K562 (cell line): ENCODE measurements around the gene METAP1D. TPM values are rescaled to one million over a fixed set of nuclear protein-coding genes. Genes with fewer than 3 reads are reported as not detected.

Experiments
- ATAC-seq: fragments of 200-7000 bp; cut with Tn5 transposase; 3 replicates; pipeline ENCODE4 v1.9.1; 2020; ENCODE audit warnings: moderate library complexity
- BruUV-seq: library from RNA; stranded (reverse); fragments of 400-500 nt; replicated peaks from 2 replicates; lab custom pipeline; 2021; lab: Mats Ljungman, UMichigan
- CTCF ChIA-PET: fragments of 300-600 bp; formaldehyde crosslinking; extraction: SDS; loops from one replicate; lab custom pipeline; 2021; ENCODE audit warnings: low intra/inter-chr PET ratio; lab: Yijun Ruan, JAX
- POLR2A ChIA-PET: fragments of 300-600, 350-650 bp; sonication (Branson Sonifier 250); formaldehyde crosslinking; extraction: SDS; loops from one replicate; lab custom pipeline; 2021; ENCODE audit warnings: antibody characterized with exemption, inconsistent platforms; lab: Yijun Ruan, JAX
- DNase-seq, 4 experiments: peaks; one replicate each; pipeline versions ENCODE4 v3.0.0 to v3.0.0-alpha.2; 2011 to 2018; ENCODE audit warnings: low spot score in 3 of 4, mixed read lengths in 3 of 4; ENCODE audit errors: extremely low read depth in 1 of 4
- FAIRE-seq: peaks from 2 replicates; lab custom pipeline; 2011; peaks lifted over from hg19 to GRCh38; lab: Jason Lieb, UNC
- H2AFZ ChIP-seq: 2 replicates; pipeline ENCODE4 v1.6.0; 2011; ENCODE audit warnings: low read depth, low read length, control low read depth, inconsistent platforms
- H3K27ac ChIP-seq: fragments of 200-600 bp; 3 replicates; pipeline ENCODE4 v1.8.0; 2011; ENCODE audit warnings: low read depth, mild to moderate bottlenecking, control low read depth, inconsistent platforms, low read length, moderate library complexity, mixed read lengths; ENCODE audit errors: extremely low read depth
- H3K27me3 ChIP-seq, 2 experiments: fragments of 300-600 bp in 1 of 2; 2 replicates in 1 of 2; 3 replicates in 1 of 2; pipeline versions ENCODE4 v1.6.0 to v1.8.0; 2011; ENCODE audit warnings: inconsistent platforms in 2 of 2, low read length in 2 of 2, mild to moderate bottlenecking in 1 of 2, mixed read lengths in 1 of 2, moderate library complexity in 1 of 2; ENCODE audit not compliant: control insufficient read depth in 2 of 2, insufficient read depth in 2 of 2
- H3K36me3 ChIP-seq: fragments of 300-600 bp; 3 replicates; pipeline ENCODE4 v1.8.0; 2011; ENCODE audit warnings: mild to moderate bottlenecking, low read length, inconsistent platforms; ENCODE audit not compliant: control insufficient read depth, insufficient read depth
- H3K4me1 ChIP-seq, 2 experiments: fragments of 200-600 bp in 1 of 2; replicated peaks in 1 of 2; 2 replicates in 1 of 2; 3 replicates in 1 of 2; pipeline versions ENCODE4 v1.5.1 to v1.8.0; 2011; ENCODE audit warnings: inconsistent platforms in 2 of 2, low read length in 2 of 2, mild to moderate bottlenecking in 1 of 2, mixed read lengths in 1 of 2, moderate library complexity in 1 of 2; ENCODE audit not compliant: control insufficient read depth in 2 of 2, insufficient read depth in 2 of 2
- H3K4me2 ChIP-seq: 2 replicates; pipeline ENCODE4 v1.6.1; 2011; ENCODE audit warnings: low read length, control low read depth, inconsistent platforms, mixed read lengths; ENCODE audit not compliant: insufficient read depth
- H3K4me3 ChIP-seq: fragments of 200-600 bp; sonication (generic), shearing (Covaris generic); 2 replicates; pipeline ENCODE4 v1.5.1; 2016; ENCODE audit warnings: control low read depth, inconsistent platforms
- H3K79me2 ChIP-seq: fragments of 200-600 bp; 3 replicates; pipeline ENCODE4 v1.8.0; 2011; ENCODE audit warnings: low read length, inconsistent platforms; ENCODE audit not compliant: control insufficient read depth, insufficient read depth
- H3K9ac ChIP-seq, 2 experiments: 2 replicates each; pipeline versions ENCODE4 v1.6.0 to v1.6.1; 2011; ENCODE audit warnings: low read depth in 2 of 2, low read length in 2 of 2, control low read depth in 1 of 2, inconsistent platforms in 1 of 2, mild to moderate bottlenecking in 1 of 2, mixed read lengths in 1 of 2; ENCODE audit not compliant: insufficient read depth in 1 of 2
- H3K9me1 ChIP-seq: one replicate; pipeline ENCODE4 v1.6.0; 2011; ENCODE audit warnings: inconsistent platforms, mild to moderate bottlenecking, low read length, moderate library complexity; ENCODE audit not compliant: control insufficient read depth, insufficient read depth
- H3K9me3 ChIP-seq: replicated peaks from 2 replicates; pipeline ENCODE4 v1.5.1; 2011; ENCODE audit warnings: low read depth, low read length, inconsistent platforms; ENCODE audit not compliant: control insufficient read depth, insufficient read depth
- H4K20me1 ChIP-seq: replicated peaks from 2 replicates; pipeline ENCODE4 v1.6.1; 2011; ENCODE audit warnings: low read length, inconsistent platforms, mixed read lengths; ENCODE audit not compliant: control insufficient read depth, insufficient read depth
- CHD4 ChIP-seq: fragments of 200-600 bp; sonication (generic); IDR thresholded peaks from 3 replicates; pipeline ENCODE4 v1.6.1; 2012; ENCODE audit warnings: low read depth, mild to moderate bottlenecking, mixed read lengths, low read length, inconsistent platforms; ENCODE audit not compliant: insufficient read depth, insufficient replicate concordance, poor library complexity, severe bottlenecking
- CREBBP ChIP-seq: IDR thresholded peaks from one replicate; pipeline ENCODE4 v1.6.1; 2012; ENCODE audit warnings: low read depth, mild to moderate bottlenecking, control low read depth, inconsistent platforms, low read length
- NCOA2 ChIP-seq, 2 experiments: fragments of 450-650 bp; IDR thresholded peaks; 2 replicates each; pipeline ENCODE4 v1.6.1; 2018; ENCODE audit warnings: mild to moderate bottlenecking in 2 of 2, moderate library complexity in 1 of 2; ENCODE audit not compliant: partially characterized antibody in 2 of 2
- ZNF551 ChIP-seq: fragments of 250-450 bp; sonication (Bioruptor Pico); IDR thresholded peaks from 2 replicates; pipeline ENCODE4 v1.5.0; 2021; ENCODE audit warnings: mild to moderate bottlenecking, moderate library complexity
- WGBS: fragments of 100-300 bp; shearing (Covaris generic); methylation state at CpG from one replicate; pipeline ENCODE4 v1.1.6; 2016; ENCODE audit warnings: low coverage, mixed read lengths; ENCODE audit not compliant: insufficient coverage; ENCODE audit errors: missing lambda C conversion rate; 5-methylcytosine and 5-hydroxymethylcytosine counted together
- in situ Hi-C: fragments of 300-500 bp; cut with MboI; formaldehyde crosslinking; loops from 4 replicates; pipeline ENCODE4 v1.15.0; 2018; ENCODE audit warnings: inconsistent platforms, mixed read lengths
- intact Hi-C: fragments of 100-400 bp; cut with micrococcal nuclease; formaldehyde crosslinking; loops from 2 replicates; pipeline ENCODE4 v1.14.2; 2022
- polyA plus RNA-seq, 8 experiments: library from polyadenylated mRNA; depleted of rRNA in 4 of 8; stranded (reverse) in 5 of 8; unstranded in 3 of 8; fragments of >200 nt; fragmentation: Nextera tagmentation in 2 of 8; fragmentation: Illumina TruSeq in 1 of 8; extraction: Ambion mirVana in 2 of 8; extraction: Trizol in 1 of 8; gene quantifications; 2 replicates each; pipeline versions ENCODE4 v1.2.1 to v1.2.3, GENCODE V29; 2011 to 2014; ENCODE audit warnings: inconsistent platforms in 1 of 8, missing spikeins in 1 of 8
- total RNA-seq, 7 experiments: library from RNA; depleted of rRNA in 6 of 7; stranded (reverse); fragments of >200 nt in 6 of 7; fragmentation: Illumina TruSeq in 2 of 7; extraction: Trizol in 2 of 7; gene quantifications; 2 replicates each; pipeline versions ENCODE4 v1.2.1 to v1.2.3, GENCODE V29; 2011 to 2021; ENCODE audit warnings: low replicate concordance in 1 of 7
- TF ChIP-seq, protein P1 (sequence below): fragments of 250-450 bp; sonication (Bioruptor Pico); IDR thresholded peaks from 2 replicates; pipeline ENCODE4 v1.5.1; 2021; ENCODE audit warnings: mild to moderate bottlenecking
- TF ChIP-seq, protein P2 (sequence below), 2 experiments: fragments of 450-650 bp; IDR thresholded peaks; 2 replicates each; pipeline ENCODE4 v1.6.1; 2016; ENCODE audit warnings: mild to moderate bottlenecking in 2 of 2, borderline replicate concordance in 1 of 2, low read depth in 1 of 2, moderate library complexity in 1 of 2
- TF ChIP-seq, protein P3 (sequence below): fragments of 250-450 bp; sonication (Bioruptor Pico); IDR thresholded peaks from 2 replicates; pipeline ENCODE4 v1.4.0; 2020; ENCODE audit warnings: mild to moderate bottlenecking

Gene METAP1D
- total and polyA plus RNA-seq, 9 of the 15 experiments (the other 6 are each of a cell fraction or from before 2014, with no cell fraction given), result 8.0 to 23.4 (median 15.7) TPM

DNA sequence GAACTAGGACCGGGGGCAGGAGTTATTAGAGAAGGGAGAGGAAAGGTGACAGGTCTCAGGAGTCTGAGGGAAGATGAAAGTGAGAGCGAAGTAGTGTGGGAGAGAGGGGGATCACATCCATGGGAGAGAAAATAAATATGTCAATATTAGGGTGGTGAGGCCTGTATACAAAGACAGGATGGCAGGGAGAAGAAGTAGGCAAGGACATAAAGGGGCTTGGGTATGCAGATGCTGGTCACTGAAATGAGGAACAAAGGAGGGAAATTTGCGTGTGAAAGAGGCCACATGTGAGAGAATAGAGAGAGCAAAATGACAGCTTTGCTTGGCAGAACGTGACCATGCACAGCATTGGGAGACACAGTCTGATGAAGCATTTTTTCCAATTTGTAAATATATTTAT is 13.6 kb downstream of the METAP1D start:
- FAIRE-seq (no peak), ATAC-seq (no peak), DNase-seq (no peak)
- H3K4me1 ChIP-seq, result peaks cover 0 to 7% of the 10 kb centered on the region in 2 experiments; a peak in 2 of 5 replicates
- no peaks in the 10 kb centered on the region for H3K27me3 ChIP-seq
- no peak overlapping the region for H3K27ac ChIP-seq
- no TSS peak for BruUV-seq
- no peaks in the 10 kb centered on the region for H4K20me1 ChIP-seq
- H2AFZ ChIP-seq, result no peak overlapping the region
- TF ChIP-seq, protein P1, sequence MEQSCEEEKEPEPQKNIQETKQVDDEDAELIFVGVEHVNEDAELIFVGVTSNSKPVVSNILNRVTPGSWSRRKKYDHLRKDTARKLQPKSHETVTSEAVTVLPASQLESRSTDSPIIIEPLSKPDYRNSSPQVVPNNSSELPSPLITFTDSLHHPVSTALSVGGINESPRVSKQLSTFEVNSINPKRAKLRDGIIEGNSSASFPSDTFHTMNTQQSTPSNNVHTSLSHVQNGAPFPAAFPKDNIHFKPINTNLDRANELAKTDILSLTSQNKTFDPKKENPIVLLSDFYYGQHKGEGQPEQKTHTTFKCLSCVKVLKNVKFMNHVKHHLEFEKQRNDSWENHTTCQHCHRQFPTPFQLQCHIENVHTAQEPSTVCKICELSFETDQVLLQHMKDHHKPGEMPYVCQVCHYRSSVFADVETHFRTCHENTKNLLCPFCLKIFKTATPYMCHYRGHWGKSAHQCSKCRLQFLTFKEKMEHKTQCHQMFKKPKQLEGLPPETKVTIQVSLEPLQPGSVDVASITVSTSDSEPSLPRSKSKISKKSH, result no peak
- TF ChIP-seq, protein P2, sequence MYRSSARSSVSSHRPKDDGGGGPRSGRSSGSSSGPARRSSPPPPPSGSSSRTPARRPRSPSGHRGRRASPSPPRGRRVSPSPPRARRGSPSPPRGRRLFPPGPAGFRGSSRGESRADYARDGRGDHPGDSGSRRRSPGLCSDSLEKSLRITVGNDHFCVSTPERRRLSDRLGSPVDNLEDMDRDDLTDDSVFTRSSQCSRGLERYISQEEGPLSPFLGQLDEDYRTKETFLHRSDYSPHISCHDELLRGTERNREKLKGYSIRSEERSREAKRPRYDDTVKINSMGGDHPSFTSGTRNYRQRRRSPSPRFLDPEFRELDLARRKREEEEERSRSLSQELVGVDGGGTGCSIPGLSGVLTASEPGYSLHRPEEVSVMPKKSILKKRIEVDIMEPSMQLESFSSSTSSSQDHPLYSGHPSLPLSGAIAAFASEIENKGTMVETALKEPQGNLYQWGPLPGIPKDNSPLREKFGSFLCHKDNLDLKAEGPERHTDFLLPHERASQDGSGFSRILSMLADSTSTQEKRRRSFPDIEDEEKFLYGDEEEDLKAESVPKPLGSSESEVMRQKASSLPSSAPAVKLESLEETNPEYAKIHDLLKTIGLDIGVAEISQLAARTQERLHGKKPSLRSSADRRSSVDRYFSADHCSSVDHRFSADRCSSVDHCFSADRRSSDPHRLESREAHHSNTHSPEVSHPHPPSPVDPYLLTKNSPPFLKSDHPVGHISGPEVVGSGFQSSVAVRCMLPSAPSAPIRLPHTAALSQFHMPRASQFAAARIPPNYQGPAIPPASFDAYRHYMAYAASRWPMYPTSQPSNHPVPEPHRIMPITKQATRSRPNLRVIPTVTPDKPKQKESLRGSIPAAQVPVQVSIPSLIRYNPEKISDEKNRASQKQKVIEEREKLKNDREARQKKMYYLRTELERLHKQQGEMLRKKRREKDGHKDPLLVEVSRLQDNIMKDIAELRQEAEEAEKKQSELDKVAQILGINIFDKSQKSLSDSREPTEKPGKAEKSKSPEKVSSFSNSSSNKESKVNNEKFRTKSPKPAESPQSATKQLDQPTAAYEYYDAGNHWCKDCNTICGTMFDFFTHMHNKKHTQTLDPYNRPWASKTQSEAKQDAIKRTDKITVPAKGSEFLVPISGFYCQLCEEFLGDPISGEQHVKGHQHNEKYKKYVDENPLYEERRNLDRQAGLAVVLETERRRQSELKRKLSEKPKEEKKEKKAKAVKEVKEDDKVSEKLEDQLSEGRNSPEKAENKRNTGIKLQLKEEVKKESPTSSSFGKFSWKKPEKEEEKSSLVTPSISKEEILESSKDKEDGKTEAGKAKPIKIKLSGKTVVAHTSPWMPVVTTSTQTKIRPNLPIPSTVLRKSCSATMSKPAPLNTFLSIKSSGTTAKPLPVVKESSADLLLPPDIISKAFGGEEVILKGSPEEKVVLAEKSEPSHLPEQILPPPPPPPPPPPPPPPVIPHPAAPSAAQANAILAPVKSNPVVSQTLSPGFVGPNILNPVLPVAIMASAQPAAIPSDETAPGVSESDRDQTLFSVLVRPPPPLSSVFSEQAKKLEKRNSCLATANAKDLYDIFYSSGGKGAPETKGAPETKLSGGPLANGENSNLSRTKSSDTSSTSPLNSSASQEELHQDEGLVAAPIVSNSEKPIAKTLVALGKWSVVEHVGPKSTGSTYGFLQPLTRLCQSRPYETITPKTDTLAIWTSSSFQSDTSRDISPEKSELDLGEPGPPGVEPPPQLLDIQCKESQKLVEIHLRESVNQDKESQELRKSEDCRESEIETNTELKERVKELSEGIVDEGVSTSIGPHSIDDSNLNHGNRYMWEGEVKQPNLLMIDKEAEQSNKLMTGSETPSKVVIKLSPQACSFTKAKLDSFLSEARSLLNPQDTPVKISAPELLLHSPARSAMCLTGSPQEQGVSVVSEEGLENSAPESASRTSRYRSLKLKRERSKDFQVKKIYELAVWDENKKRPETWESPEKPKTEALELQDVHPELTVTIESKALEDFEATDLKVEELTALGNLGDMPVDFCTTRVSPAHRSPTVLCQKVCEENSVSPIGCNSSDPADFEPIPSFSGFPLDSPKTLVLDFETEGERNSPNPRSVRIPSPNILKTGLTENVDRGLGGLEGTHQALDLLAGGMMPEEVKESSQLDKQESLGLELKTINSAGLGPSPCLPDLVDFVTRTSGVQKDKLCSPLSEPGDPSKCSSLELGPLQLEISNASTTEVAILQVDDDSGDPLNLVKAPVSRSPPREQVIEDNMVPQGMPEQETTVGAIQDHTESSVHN (IDR thresholded peaks at IDR 0.05; ENCODE audit: borderline replicate concordance in 1 of 2, low read depth in 1 of 2), result no peak
- TF ChIP-seq, protein P3, sequence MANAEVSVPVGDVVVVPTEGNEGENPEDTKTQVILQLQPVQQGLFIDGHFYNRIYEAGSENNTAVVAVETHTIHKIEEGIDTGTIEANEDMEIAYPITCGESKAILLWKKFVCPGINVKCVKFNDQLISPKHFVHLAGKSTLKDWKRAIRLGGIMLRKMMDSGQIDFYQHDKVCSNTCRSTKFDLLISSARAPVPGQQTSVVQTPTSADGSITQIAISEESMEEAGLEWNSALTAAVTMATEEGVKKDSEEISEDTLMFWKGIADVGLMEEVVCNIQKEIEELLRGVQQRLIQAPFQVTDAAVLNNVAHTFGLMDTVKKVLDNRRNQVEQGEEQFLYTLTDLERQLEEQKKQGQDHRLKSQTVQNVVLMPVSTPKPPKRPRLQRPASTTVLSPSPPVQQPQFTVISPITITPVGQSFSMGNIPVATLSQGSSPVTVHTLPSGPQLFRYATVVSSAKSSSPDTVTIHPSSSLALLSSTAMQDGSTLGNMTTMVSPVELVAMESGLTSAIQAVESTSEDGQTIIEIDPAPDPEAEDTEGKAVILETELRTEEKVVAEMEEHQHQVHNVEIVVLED (CRISPR knock-in tag), result no peak
- TF ChIP-seq ZNF551 (CRISPR knock-in tag) (no peak), CREBBP (no peak), NCOA2 (IDR thresholded peaks at IDR 0.05; ENCODE audit: partially characterized antibody in 2 of 2) (no peak), CHD4 (no peak)
- intact Hi-C loops (no loop called here), in situ Hi-C loops (no loop called here)
- WGBS, result 58% methylated on average over 4 of the region's 4 CpGs
- no peaks in the 10 kb centered on the region for H3K79me2 ChIP-seq
- POLR2A ChIA-PET, result interaction anchor here (1.1 kb wide), 1 partner anchor 12 kb away, joined by 4 read pairs; no protein-coding TSS in a partner anchor
- CTCF ChIA-PET, result no interaction called here
- H3K4me2 ChIP-seq, result no peak overlapping the region
- no peaks in the 10 kb centered on the region for H3K9me1 ChIP-seq
- H3K9me3 ChIP-seq, result no peaks in the 10 kb centered on the region
- H3K4me3 ChIP-seq, result no peak overlapping the region
- H3K9ac ChIP-seq, result peak overlapping the region in 1 of 2 experiments; percentile 85; a peak in 2 of 4 replicates
- H3K36me3 ChIP-seq, result no peaks in the 10 kb centered on the region
